ENCODE results near the gene PLXDC1.
"Not testable (repeated sequence)": the region's sequence is repeated elsewhere in the genome, so short reads cannot be mapped to it uniquely, and the experiment has no call there.

Gene PLXDC1

GRCh38 chr17:39069114-39069756 is 82.2 kb downstream of the PLXDC1 start:
- DNase-seq (ENCODE audit: low read depth in 1 of 2, low spot score in 1 of 2): no peak

DNA sequence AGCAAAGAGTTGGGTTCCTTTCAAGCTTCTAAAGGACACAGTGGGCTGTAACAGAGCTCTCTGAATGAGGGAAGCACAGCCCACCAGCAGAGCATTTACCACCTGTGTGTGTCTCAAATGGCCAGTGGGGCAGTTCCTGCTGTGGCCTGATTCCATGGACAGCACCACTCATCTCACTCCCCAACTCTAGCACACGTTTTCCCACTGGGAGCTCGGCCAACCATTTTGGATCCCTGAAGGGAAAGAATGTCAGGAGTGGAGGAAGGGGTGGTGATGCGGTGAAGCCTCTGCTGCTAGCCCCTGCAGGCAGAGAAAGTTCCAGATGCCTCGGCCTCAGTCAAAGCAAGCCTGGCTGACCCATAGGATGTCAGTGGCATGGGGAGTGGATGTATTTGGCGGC is 86.6 kb downstream of the PLXDC1 start:
- DNase-seq (ENCODE audit: low read depth in 1 of 2, low spot score in 1 of 2): no peak

- DNase-seq (ENCODE audit: low read depth in 1 of 2, low spot score in 1 of 2): no peak
Observed at GRCh38 chr17:39064374-39064773, 87.1 kb downstream of the PLXDC1 start.

- no peak for DNase-seq (ENCODE audit: low read depth in 1 of 2, low spot score in 1 of 2)
Observed at GRCh38 chr17:39063681-39064069, 87.8 kb downstream of the PLXDC1 start.

DNA sequence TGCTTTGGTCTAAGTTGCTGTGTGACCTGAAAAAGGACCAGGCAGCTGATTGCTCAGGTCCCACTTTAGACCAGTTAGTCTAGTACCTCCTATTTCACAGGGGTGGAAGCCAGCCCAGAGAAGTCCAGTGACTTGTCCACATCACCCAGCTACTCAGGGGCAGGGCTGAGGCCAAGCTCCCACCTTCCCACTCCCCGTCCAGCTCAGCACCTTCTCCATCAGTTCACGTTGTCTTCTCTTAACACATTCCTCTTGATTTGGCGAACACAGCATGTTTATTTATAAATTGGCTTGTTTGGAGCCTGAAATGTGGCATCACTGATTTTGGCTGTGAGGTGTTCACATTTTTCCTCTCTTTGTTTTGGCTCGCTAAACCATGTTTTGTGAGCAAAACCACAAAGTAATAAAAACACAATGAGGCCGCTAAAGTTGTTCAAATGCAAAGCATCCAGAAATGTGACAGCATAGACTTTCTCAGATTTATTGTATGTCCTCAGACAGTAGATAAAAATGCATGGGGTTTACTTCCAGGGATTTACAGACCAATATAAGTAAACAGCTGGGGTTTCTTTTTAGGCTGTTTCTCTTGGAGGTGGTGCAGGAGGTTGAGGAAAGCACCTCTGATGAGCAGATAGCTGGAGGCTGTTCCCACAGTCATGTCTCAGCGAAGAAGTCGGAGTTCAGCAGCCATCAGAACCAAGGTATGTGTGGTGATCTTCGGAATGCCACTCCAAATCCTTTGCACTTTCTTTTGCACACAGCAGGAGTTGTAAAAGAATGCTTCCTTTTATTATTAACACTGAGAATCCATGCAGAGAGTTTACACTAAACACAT is 88.4 kb downstream of the PLXDC1 start:
- DNase-seq (ENCODE audit: low read depth in 1 of 2, low spot score in 1 of 2): no peak

DNA sequence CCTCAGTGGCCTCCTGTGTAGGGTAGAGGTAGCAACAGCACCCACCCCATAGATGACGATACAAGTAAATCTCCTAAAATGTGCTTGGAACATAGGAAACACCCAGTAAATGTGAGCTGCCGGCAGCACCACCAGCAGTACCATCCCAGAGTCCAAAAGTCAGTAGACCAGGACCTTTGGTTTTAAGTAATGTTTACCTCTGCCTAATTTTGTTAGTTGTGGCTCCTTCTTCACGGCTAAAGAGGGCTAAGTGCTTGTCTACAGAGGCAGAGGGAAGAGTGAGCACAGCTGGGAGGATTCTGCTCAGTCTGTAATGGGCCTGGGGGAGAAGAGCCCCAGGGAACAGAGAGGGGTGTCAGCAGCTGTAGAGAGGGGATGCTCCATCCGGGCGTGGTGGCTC is 92.9 kb downstream of the PLXDC1 start:
- no peak for DNase-seq (ENCODE audit: low read depth in 1 of 2, low spot score in 1 of 2)

GRCh38 chr17:39057701-39058206 is 93.7 kb downstream of the PLXDC1 start:
- DNase-seq (ENCODE audit: low read depth in 1 of 2, low spot score in 1 of 2): no peak

DNA sequence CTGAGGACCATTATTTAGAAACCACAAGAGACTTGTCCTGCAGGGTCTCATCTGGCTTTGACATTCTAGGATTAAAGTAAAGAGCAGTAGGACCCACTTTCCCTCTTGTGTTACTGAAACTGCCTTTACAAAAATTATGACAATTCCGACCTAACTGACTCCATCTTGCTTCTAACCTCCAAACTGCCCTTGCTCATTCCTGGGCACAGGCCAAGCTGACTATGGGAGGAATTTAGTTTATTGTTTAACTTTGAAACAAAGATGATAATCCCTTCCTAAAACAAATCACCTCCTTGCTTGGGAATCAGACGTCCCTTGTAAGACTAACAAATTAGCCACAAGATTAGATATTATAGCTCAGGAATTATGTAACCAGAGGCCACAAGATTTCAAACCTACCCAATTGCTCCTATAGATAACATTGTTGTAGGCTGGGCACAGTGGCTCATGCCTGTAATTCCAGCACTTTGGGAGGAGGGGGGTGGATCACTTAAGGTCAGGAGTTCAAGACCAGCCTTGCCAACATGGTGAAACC is 97.3 kb downstream of the PLXDC1 start:
- no peak for DNase-seq (ENCODE audit: low read depth in 1 of 2, low spot score in 1 of 2)

- DNase-seq (ENCODE audit: low read depth in 1 of 2, low spot score in 1 of 2): not testable (repeated sequence)
Observed at GRCh38 chr17:39052423-39052822, 99.0 kb downstream of the PLXDC1 start.

- no peak for DNase-seq (ENCODE audit: low read depth in 1 of 2, low spot score in 1 of 2)
Observed at GRCh38 chr17:39051001-39051585, 100.3 kb downstream of the PLXDC1 start.

DNA sequence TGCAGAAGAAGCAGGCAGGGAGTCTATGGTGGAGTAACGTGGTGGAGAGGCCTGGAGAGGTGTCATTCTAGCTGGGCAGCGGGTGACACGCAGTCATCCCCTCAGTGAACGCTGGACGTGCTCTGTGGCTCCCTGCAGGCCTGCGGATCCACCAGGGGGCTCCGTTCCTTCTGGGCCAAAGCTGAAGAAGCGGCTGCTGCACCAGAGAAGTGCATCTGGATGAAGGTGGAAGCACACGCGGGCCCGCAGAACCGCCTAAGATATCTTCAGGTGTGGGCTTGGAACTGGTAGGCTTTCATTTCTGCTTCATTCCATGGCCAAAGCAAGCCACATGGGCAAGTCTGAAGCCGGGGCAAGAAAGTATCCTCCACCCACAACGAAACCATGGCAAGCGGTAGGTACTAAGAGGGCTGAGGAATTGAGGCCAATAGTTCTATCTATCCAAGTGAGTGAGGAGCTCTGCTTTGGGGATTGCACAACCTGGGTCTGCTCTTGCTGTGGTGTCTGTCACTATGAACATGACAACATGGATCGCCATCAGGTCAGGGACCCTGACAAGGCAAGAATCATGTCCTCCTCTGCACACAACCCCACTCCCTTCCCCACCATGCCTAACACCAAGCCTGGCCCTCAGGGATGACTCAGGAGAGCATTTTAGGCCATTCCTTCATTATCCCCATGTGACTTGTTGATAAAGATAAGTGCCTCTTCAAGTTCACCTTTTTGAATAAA is 105.3 kb downstream of the PLXDC1 start:
- DNase-seq (ENCODE audit: low read depth in 1 of 2, low spot score in 1 of 2): no peak

GRCh38 chr17:39036009-39036408 is 115.4 kb downstream of the PLXDC1 start:
- DNase-seq (ENCODE audit: low read depth in 1 of 2, low spot score in 1 of 2): no peak

GRCh38 chr17:39035578-39035977 is 115.9 kb downstream of the PLXDC1 start:
- DNase-seq (ENCODE audit: low read depth in 1 of 2, low spot score in 1 of 2): not testable (repeated sequence)

DNA sequence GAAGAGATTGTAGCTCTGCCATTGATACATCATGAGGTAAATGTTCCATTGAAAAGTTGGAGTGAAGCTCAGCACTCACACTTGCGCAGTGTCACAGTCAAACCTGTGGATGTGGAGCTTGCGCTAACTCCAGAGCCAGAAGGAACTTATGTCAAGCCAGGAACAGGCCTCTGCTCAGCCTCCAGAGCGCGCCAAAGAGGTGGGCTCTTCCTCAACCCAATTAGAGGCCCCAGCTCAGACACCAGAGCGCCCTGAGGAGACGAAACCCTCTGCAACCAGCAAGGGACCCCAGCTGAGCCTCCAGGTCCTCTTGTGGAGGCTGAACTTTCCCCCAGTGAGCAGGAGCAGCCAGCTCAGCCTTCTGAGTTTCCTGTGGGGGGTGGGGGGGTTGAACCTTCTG is 122.7 kb downstream of the PLXDC1 start:
- DNase-seq (ENCODE audit: low read depth in 1 of 2, low spot score in 1 of 2): no peak

DNA sequence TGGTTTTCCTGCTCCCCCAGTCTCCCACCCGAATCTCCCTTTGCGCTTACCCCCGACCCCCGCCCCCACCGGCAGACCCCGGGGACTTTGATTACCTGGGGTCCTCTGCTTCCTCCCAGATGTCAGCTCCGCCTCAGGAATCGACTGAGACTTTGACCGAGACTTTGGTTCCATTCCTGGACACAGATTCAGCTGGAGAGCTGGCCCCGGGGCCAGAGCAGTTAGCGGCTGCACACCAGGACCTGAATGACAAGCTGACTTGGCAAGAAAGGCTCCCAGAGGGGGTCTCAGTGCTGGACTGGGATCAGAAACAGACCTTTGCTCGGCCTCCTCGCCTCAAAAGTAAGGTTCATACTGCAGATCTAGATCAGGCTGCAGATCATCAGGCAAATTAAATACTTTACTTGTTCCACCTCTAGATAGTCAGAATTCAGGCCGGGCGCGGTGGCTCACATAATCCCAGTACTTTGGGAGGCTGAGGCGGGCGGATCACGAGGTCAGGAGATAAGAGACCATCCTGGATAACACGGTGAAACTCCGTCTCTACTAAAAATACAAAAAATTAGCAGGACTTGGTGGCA is 123.9 kb downstream of the PLXDC1 start:
- no peak for DNase-seq (ENCODE audit: low read depth in 1 of 2, low spot score in 1 of 2)

DNA sequence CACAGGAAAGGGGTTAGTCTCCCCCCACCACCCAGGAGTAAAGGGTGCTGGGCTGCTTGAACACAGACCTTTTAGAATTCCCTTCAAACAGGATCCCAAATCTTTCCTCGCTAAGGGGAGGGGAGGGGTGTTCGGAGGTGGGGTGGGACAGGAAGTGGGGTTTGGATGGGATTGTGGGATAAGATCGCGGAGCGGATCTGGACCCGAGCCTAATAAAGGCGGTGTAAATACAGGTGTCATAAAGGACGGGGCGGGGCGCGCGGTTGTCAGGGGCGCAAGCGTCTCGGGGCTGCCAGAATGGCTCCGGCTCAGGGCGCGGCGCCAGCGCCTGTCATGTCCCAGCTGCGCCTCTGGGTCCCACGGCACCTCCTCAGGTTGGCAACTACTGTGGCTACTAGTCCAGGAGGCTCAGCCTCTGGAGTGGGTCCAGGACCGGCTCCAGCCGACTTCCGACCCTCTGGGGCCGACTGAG is 124.4 kb downstream of the PLXDC1 start:
- DNase-seq (ENCODE audit: low read depth in 1 of 2, low spot score in 1 of 2): no peak

- DNase-seq (ENCODE audit: low read depth in 1 of 2, low spot score in 1 of 2): not testable (repeated sequence)
Observed at GRCh38 chr17:39026346-39026745, 125.1 kb downstream of the PLXDC1 start.

DNA sequence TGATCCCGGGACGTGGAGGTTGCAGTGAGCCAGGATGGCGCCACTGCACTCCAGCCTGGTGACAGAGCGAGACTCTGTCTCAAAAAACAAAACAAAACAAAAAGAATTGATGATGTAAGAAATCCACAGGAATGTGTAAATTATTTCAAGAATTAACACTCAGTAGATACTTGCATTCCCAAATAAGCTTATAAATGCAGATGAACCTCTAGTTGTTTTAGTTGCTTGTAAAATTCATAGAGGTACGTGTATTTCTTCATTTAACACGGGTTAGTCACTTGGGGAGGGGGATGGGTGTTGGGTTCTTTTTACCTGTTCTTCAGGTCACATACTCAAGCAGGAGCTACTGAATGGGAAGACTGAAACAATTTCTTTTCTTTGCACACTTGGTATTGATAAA is 128.5 kb downstream of the PLXDC1 start:
- no peak for DNase-seq (ENCODE audit: low read depth in 1 of 2, low spot score in 1 of 2)

DNA sequence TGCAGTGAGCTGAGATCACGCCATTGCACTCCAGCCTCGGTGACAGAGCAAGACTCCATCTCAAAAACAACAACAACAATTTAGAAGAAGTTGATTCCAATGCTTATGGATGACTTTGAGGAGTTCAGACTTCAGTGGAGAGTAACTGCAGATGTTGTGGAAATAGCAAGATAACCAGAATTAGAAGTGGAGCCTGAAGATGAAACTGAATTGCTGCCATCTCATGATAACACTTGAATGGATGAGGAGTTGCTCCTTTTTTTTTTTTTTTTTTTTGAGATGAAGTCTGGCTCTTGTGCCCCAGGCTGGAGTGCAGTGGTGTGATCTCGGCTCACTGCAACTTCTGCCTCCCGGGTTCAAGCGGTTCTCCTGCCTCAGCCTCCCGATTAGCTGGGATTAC is 131.4 kb downstream of the PLXDC1 start:
- not testable (repeated sequence) for DNase-seq (ENCODE audit: low read depth in 1 of 2, low spot score in 1 of 2)

- DNase-seq (ENCODE audit: low read depth in 1 of 2, low spot score in 1 of 2): no peak
Observed at GRCh38 chr17:39018267-39019134, 132.9 kb downstream of the PLXDC1 start.
